Suprapubic skin (tissue), 4 donors: ENCODE data around the gene KCNJ6. TPM values are rescaled to one million over a fixed set of nuclear protein-coding genes. Genes with fewer than 3 reads are reported as not detected.

Source experiments
- DNase-seq, 2 donors: peaks; one replicate each; pipeline ENCODE4 v3.0.0-alpha.2; 2019; ENCODE audit warnings: low spot score in 2 of 2
- H3K27ac ChIP-seq: fragments of 200-600 bp; sonication (generic); one replicate; pipeline ENCODE4 v1.5.1; 2019
- H3K27me3 ChIP-seq: fragments of 200-600 bp; sonication (generic); one replicate; pipeline ENCODE4 v1.5.1; 2019
- H3K36me3 ChIP-seq: fragments of 200-600 bp; sonication (generic); one replicate; pipeline ENCODE4 v1.5.1; 2019
- H3K4me1 ChIP-seq: fragments of 200-600 bp; sonication (generic); one replicate; pipeline ENCODE4 v1.5.1; 2019
- H3K4me3 ChIP-seq: fragments of 200-600 bp; sonication (generic); one replicate; pipeline ENCODE4 v1.5.1; 2019; ENCODE audit warnings: mild to moderate bottlenecking
- H3K9me3 ChIP-seq: fragments of 200-600 bp; sonication (generic); one replicate; pipeline ENCODE4 v1.5.1; 2019
- EP300 ChIP-seq: sonication (generic); formaldehyde crosslinking; IDR thresholded peaks from one replicate; pipeline ENCODE4 v1.6.1; 2017; ENCODE audit warnings: antibody characterized with exemption
- POLR2A ChIP-seq, 2 donors: fragments of 450-650 bp; IDR thresholded peaks; one replicate each; pipeline ENCODE4 v1.6.1; 2017; ENCODE audit warnings: antibody characterized with exemption in 2 of 2, mild to moderate bottlenecking in 2 of 2, moderate library complexity in 2 of 2
- POLR2AphosphoS5 ChIP-seq, 3 donors: sonication (generic); formaldehyde crosslinking; IDR thresholded peaks; one replicate each; pipeline ENCODE4 v1.6.1; 2017; ENCODE audit warnings: antibody characterized with exemption in 3 of 3
- WGBS: methylation state at CpG from one replicate; pipeline ENCODE4 v1.1.5; 2018; 5-methylcytosine and 5-hydroxymethylcytosine counted together
- total RNA-seq, 4 donors: library from RNA; depleted of rRNA; stranded (reverse); fragments of >200 nt; gene quantifications; one replicate each; pipeline ENCODE4 v1.1.0, GENCODE V29; 2016
- TF ChIP-seq, protein P1 (sequence below), 2 donors: fragments of 200-600 bp in 1 of 2; fragments of 450-650 bp in 1 of 2; sonication (generic) in 1 of 2; IDR thresholded peaks; one replicate each; pipeline ENCODE4 v1.5.1; 2016 to 2019; ENCODE audit warnings: antibody characterized with exemption in 2 of 2, mild to moderate bottlenecking in 1 of 2, moderate library complexity in 1 of 2

Gene KCNJ6
- total RNA-seq, 4 donors from 2014 or later: not detected

- Histone ChIP-seq H3K36me3 (no peaks in the 10 kb centered on the region), H3K27ac (no peak overlapping the region), H3K27me3 (peaks cover 3% of the 10 kb centered on the region), H3K4me3 (no peak overlapping the region), H3K4me1 (no peaks in the 10 kb centered on the region), H3K9me3 (no peaks in the 10 kb centered on the region)
- TF ChIP-seq EP300: no peak
- TF ChIP-seq POLR2A (IDR thresholded peaks at IDR 0.05): no peak
- TF ChIP-seq, protein P1, sequence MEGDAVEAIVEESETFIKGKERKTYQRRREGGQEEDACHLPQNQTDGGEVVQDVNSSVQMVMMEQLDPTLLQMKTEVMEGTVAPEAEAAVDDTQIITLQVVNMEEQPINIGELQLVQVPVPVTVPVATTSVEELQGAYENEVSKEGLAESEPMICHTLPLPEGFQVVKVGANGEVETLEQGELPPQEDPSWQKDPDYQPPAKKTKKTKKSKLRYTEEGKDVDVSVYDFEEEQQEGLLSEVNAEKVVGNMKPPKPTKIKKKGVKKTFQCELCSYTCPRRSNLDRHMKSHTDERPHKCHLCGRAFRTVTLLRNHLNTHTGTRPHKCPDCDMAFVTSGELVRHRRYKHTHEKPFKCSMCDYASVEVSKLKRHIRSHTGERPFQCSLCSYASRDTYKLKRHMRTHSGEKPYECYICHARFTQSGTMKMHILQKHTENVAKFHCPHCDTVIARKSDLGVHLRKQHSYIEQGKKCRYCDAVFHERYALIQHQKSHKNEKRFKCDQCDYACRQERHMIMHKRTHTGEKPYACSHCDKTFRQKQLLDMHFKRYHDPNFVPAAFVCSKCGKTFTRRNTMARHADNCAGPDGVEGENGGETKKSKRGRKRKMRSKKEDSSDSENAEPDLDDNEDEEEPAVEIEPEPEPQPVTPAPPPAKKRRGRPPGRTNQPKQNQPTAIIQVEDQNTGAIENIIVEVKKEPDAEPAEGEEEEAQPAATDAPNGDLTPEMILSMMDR (IDR thresholded peaks at IDR 0.05): no peak
- no peak for TF ChIP-seq POLR2AphosphoS5 (IDR thresholded peaks at IDR 0.05)
- WGBS: 41% methylated on average over 2 of the region's 2 CpGs
- no peak for DNase-seq
Observed at GRCh38 chr21:37862536-37862935, 53.7 kb downstream of the KCNJ6 start.

DNA sequence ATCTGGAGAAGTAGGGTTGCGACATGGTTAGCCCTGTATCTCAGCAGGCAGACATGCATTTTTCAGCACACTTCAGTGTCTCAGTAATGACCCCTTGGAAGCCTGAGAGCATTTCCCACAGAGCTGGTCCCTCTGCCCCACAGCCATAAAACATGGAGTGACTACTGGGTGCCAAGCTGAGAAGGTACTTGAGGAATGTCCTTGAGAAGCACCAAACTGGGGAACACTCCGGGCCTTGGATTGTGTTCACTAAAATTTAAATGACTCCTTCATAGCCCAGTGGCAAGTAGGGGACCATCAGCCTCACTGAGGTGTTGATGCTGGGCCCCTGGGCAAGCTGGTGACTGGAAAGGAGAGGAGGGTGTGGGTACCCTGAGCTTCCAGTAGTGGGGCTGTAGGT, 54.7 kb downstream of the KCNJ6 start:
- H3K9me3 ChIP-seq: no peaks in the 10 kb centered on the region
- no peak overlapping the region for H3K27ac ChIP-seq
- peaks cover 5% of the 10 kb centered on the region for H3K27me3 ChIP-seq
- H3K36me3 ChIP-seq: no peaks in the 10 kb centered on the region
- no peak overlapping the region for H3K4me3 ChIP-seq
- no peaks in the 10 kb centered on the region for H3K4me1 ChIP-seq
- 100% methylated on average over 2 of the region's 2 CpGs for WGBS
- TF ChIP-seq, protein P1 (IDR thresholded peaks at IDR 0.05): no peak
- no peak for DNase-seq

DNA sequence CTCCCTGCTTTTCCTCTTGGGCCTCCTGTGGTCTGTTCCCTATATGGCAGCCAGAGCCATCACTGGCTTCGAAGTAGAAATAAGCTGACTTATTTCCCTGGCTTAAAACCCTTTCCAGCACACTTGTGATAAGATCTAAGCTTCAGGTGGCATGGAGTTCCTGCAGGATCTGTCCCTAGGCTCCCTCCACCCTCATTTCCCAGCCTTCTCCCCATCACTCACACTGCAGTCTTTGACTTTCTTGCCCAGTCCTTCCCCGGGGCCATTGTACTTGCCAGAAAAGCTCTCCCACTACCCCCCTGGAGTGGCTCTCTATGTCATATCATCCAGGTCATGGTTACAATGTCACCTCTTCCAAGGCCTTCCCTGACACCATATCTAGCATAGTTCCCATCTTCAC, 55.8 kb downstream of the KCNJ6 start:
- no peaks in the 10 kb centered on the region for H3K36me3 ChIP-seq
- no peaks in the 10 kb centered on the region for H3K9me3 ChIP-seq
- TF ChIP-seq POLR2AphosphoS5 (IDR thresholded peaks at IDR 0.05) (no peak), POLR2A (IDR thresholded peaks at IDR 0.05) (no peak), EP300 (no peak)
- TF ChIP-seq, protein P1 (IDR thresholded peaks at IDR 0.05): no peak
- WGBS: 80% methylated on average over 2 of the region's 2 CpGs
- no peaks in the 10 kb centered on the region for H3K4me1 ChIP-seq
- H3K4me3 ChIP-seq: no peak overlapping the region
- DNase-seq: no peak
- peaks cover 9% of the 10 kb centered on the region for H3K27me3 ChIP-seq
- H3K27ac ChIP-seq: no peak overlapping the region

GRCh38 chr21:37855647-37856625, 60.3 kb downstream of the KCNJ6 start:
- H3K4me3 ChIP-seq: no peak overlapping the region
- H3K27ac ChIP-seq: no peak overlapping the region
- no peaks in the 10 kb centered on the region for H3K36me3 ChIP-seq
- no peaks in the 10 kb centered on the region for H3K4me1 ChIP-seq
- peaks cover 10% of the 10 kb centered on the region for H3K27me3 ChIP-seq
- TF ChIP-seq EP300: no peak
- TF ChIP-seq, protein P1 (IDR thresholded peaks at IDR 0.05): no peak
- TF ChIP-seq POLR2AphosphoS5 (IDR thresholded peaks at IDR 0.05): no peak
- TF ChIP-seq POLR2A (IDR thresholded peaks at IDR 0.05): no peak
- no peaks in the 10 kb centered on the region for H3K9me3 ChIP-seq
- DNase-seq: no peak
- 53% methylated on average over 7 of the region's 8 CpGs for WGBS

DNA sequence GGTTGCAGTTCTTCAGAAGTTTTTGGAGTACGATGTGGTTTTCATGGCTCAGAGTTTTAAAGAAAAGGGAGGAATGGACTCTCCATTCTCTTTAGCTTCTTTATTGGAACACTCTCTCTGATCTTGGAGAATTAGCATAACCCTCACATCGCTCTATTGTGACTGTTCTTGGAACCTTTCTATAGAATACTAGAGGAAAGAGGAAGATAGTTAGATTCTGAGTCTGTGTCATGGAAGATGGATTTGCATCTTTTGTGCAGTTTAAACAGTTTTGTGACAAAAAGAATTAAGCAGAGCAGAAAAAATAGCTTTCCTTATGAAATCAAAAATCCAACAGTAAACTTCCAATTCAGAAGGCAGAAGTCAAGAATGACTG, 61.0 kb downstream of the KCNJ6 start:
- no peak for DNase-seq
- no peaks in the 10 kb centered on the region for H3K4me1 ChIP-seq
- H3K27ac ChIP-seq: no peak overlapping the region
- WGBS: 77% methylated on average over 2 of the region's 2 CpGs
- H3K27me3 ChIP-seq: peaks cover 17% of the 10 kb centered on the region
- TF ChIP-seq, protein P1 (IDR thresholded peaks at IDR 0.05): no peak
- no peak for TF ChIP-seq POLR2AphosphoS5 (IDR thresholded peaks at IDR 0.05)
- TF ChIP-seq POLR2A (IDR thresholded peaks at IDR 0.05): no peak
- no peak for TF ChIP-seq EP300
- no peaks in the 10 kb centered on the region for H3K36me3 ChIP-seq
- no peak overlapping the region for H3K4me3 ChIP-seq
- no peaks in the 10 kb centered on the region for H3K9me3 ChIP-seq
